GM12875 (cell line): ENCODE data around the gene HOXD11.

Experiments used
- H3K4me3 ChIP-seq: one replicate; pipeline ENCODE4 v1.5.1; 2011; ENCODE audit warnings: low read depth, low read length, control low read depth
- TF ChIP-seq, protein P1 (sequence below): IDR thresholded peaks from 2 replicates; pipeline ENCODE4 v1.5.1; 2011; ENCODE audit warnings: low read depth, mild to moderate bottlenecking, control low read depth, inconsistent platforms, low read length, moderate library complexity, borderline replicate concordance; ENCODE audit not compliant: insufficient read depth

Gene HOXD11

DNA sequence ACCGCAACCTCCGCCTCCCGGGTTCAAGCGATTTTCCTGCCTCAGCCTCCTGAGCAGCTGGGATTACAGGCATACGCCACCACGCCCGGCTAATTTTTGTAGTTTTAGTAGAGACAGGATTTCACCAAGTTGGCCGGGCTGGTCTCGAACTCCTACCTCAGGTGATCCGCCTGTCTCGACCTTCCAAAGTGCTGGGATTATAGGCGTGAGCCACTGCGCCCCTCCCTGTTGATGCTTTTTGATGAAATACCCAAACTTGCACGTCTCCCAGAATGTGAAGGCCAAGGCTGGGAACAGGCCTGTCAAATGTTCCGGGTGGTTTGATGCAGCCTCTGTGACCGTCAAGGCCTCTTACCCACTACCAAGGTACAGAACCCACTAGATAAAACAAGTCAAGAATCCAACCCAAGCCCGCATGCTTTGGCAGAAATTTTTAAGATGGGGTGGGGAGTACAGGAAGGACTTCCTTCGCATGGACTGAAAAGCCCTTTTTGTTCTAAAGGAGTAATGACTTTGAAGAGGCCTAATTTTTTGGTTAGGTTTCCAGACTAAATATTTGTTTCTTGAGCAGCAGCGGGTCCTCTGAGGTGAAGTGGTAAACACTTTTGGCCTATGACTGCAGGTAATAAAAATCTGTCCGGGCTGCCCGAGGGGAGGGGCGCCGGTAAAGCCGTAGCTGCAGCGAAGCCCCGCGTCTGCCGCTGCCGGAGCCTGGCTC is 19.6 kb upstream of the HOXD11 start:
- TF ChIP-seq, protein P1, sequence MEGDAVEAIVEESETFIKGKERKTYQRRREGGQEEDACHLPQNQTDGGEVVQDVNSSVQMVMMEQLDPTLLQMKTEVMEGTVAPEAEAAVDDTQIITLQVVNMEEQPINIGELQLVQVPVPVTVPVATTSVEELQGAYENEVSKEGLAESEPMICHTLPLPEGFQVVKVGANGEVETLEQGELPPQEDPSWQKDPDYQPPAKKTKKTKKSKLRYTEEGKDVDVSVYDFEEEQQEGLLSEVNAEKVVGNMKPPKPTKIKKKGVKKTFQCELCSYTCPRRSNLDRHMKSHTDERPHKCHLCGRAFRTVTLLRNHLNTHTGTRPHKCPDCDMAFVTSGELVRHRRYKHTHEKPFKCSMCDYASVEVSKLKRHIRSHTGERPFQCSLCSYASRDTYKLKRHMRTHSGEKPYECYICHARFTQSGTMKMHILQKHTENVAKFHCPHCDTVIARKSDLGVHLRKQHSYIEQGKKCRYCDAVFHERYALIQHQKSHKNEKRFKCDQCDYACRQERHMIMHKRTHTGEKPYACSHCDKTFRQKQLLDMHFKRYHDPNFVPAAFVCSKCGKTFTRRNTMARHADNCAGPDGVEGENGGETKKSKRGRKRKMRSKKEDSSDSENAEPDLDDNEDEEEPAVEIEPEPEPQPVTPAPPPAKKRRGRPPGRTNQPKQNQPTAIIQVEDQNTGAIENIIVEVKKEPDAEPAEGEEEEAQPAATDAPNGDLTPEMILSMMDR: no peak
- no peak overlapping the region for H3K4me3 ChIP-seq

DNA sequence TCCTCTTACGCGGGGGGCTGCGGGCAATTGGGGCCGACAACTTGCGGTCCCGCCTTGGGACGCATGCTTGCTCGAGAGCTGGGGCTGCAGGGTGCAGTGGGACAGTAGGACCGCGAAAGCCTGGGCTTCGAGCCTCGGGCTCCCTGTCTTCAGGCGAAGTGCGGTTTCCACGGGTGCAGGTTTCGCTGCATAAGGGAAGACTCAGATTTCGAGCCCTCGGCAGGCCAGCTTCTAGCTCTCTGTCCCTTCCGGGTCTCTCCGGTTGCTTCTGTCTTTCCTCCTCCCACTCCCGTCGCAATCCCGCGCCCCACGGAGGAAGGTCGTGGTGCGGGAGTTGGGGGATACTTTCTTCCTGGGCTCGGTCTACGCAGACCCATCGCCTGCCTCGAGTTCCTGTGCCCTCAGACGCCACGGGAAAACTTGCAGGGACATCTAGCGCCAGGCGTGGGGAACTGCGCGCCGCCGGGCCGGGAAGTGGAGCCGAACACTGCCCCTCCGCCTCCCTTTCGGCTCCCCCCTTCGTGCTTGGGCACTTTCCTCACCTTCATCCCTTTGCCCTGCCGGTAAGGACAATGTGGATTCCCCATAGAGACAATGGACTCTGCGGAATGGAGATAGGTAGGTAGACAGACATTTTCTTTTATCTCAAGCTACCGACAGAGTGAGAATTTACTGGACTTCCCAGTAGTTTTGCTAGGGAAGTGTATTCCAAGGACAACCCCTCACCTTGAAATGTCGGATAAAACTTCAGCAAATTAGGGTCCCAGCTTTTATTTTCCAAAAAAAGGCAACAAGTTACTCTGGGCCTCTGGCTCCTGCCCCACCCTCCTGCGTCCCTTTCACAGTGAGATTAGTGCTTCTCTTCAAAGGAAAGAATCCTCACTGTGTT is 18.8 kb upstream of the HOXD11 start:
- TF ChIP-seq, protein P1: peak; percentile 88
- no peak overlapping the region for H3K4me3 ChIP-seq

DNA sequence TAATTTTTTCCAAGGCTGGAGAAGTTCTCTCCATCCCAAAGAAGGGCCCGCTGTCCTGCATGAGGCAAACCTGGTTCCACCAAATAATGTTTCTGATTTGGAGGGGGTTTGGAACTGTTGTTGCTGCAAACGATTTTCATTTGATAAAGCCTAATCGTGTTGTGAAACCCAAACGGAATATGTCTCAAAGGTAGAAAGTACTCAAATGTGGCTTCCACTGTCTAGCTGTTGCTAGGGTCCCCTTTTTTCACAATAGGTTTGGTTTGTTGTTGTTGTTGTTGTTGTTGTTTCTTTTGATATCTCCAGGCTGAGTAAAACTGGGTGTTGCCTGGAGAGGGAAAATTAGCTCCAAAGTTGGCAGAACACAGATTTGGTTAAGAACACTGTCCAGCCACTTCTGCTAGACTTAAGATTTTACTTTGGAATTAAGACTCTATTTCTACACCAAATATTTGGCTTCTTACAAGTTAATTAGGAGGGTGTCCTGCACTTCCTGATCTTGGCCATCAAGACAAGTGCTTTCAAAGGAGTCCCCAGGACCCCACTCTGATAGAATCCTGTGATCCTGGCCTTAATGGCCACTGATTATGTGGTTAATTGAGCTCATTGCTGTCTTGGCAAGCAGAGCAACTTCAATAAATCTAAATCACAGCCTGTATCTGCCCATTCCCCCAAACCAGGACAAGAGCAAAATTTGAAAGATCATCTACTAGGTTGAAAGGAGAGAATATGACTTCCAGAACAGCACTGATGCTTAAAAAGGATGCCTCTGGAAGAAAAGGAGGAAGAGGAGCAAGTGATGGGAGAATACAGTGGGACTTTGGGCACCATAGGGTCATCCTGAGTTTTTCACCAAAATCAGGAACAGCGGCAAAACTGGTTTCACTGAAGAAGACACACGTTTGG is 17.9 kb upstream of the HOXD11 start:
- no peak overlapping the region for H3K4me3 ChIP-seq
- TF ChIP-seq, protein P1: no peak

DNA sequence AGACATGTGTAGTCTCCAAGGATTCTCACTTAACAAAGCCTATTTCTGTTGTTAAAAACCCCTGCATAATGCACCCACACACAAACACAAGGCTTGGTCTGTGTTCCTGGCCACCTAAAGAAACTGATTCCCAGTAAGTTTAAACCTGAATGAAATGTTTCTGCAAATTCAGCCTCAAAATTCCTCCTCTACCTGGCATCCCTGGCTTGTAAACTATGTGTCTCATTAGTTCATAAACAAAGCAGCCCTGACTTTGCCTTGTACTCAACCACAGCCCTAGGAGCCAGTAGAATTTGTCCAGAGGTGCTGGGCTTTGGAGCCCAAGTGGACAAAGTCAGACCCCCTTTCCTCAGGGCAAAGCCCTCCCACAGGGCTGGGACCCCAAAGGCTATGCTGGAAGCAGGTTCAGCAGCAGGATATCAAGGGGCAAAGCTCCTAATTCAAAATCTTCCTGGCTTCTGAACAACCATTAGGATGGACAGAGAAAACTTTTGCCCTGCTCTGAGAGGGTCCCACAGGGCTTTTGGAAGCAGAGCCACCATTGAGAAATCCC is 17.2 kb upstream of the HOXD11 start:
- H3K4me3 ChIP-seq: no peak overlapping the region
- TF ChIP-seq, protein P1: no peak

DNA sequence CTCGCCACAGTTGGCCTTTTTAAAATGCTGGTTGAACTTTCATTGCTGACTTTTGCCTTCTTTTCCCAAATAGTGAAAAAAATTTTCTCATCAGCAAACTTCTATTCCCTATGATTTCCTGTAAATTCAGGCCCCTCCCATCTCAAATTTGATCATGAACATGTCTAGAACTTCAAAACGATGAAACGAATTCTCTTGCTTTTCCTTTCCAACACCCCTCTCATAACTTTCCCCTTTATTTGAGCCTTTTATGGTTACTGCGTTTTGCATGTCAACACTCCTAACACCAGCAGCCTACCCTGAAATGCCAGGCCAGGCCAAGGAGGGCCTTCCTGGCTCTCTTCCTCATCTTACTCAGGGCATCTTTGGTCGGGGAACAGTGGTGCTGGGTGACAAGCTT is 16.2 kb upstream of the HOXD11 start:
- TF ChIP-seq, protein P1: no peak

DNA sequence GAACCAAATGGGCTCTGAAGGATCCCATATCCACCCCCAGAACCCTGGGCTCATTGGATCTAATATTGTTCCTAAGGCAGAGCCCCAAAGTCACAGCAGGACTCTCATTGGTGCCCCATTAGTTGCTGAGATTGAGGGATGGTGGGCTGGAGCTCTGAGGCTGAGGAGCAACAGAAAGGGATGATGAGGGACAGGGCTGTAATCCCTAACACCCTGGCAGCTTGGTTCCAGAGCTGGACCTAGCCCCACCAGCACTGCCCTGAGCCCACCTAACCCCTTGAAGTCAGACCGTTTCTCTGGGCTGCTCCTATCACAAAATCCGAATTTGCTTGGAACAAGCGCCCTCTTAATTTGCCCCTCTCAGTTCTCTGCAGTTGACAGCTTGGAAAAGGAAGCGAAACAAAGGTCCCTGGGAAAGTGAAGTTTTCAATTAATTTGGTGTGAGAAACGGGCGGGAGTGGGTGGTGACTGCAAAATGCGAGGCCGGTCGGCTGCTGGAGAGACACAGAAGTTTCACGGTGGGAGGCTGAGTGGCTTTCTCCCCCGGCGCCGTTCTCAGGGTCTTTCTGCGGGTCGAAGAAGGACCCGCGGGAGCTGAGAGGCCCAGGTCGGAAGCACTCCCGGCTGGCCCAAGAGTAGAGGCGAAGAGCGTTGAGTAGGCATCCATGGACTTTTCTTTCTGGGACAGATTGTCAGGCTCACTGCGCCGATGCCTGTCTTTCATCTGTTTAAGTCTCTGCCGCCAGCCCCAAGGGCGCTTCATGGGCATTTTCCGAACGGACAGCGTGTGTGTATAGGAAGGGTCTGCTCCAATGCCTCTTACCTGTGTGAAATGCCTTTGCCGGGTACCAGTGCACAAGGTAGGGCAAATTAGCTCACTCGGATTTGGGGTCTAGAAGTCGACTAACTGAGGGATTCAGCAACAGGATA is 15.5 kb upstream of the HOXD11 start:
- no peak overlapping the region for H3K4me3 ChIP-seq
- TF ChIP-seq, protein P1: no peak

More for the DNA sequence above, 16.2 kb upstream of the HOXD11 start:
- no peak overlapping the region for H3K4me3 ChIP-seq
